ENCODE data around the gene NPTN. TPM values are rescaled to one million over a fixed set of nuclear protein-coding genes. Genes with fewer than 3 reads are reported as not detected.

The NPTN gene
- total RNA-seq, 4 donors from 2014 or later = 66.9 to 97.5 (median 79.9) TPM

GRCh38 chr15:73600413-73601335, 32.5 kb downstream of the NPTN start:
- TF ChIP-seq, protein P1, sequence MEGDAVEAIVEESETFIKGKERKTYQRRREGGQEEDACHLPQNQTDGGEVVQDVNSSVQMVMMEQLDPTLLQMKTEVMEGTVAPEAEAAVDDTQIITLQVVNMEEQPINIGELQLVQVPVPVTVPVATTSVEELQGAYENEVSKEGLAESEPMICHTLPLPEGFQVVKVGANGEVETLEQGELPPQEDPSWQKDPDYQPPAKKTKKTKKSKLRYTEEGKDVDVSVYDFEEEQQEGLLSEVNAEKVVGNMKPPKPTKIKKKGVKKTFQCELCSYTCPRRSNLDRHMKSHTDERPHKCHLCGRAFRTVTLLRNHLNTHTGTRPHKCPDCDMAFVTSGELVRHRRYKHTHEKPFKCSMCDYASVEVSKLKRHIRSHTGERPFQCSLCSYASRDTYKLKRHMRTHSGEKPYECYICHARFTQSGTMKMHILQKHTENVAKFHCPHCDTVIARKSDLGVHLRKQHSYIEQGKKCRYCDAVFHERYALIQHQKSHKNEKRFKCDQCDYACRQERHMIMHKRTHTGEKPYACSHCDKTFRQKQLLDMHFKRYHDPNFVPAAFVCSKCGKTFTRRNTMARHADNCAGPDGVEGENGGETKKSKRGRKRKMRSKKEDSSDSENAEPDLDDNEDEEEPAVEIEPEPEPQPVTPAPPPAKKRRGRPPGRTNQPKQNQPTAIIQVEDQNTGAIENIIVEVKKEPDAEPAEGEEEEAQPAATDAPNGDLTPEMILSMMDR (IDR thresholded peaks at IDR 0.05; ENCODE audit: low read depth) = no peak

DNA sequence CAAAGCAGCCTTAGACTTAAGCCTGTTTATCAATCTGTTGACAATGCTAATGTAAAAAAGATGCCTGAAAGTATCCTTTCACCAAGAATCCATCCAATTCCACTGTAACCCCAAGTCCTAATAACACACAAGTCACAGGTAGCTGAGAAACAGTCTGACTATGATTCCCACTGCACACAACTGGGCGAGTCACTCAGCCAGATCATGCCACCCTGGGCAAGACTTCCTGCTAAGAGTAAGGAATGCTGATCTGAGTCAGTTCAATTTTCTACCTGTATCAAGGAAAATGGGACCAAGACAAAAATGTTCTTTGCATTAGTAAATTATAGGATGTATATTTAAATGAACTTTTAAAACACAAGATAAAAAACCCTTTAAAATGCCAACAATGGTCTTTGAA, 33.3 kb downstream of the NPTN start:
- TF ChIP-seq, protein P1 (IDR thresholded peaks at IDR 0.05; ENCODE audit: low read depth) = no peak

- TF ChIP-seq, protein P1 (IDR thresholded peaks at IDR 0.05; ENCODE audit: low read depth) = no peak
Measured at GRCh38 chr15:73598530-73599160, 34.5 kb downstream of the NPTN start.

GRCh38 chr15:73597036-73597638, 36.1 kb downstream of the NPTN start:
- TF ChIP-seq, protein P1 (IDR thresholded peaks at IDR 0.05; ENCODE audit: low read depth) = no peak

GRCh38 chr15:73596174-73596573, 37.0 kb downstream of the NPTN start:
- TF ChIP-seq, protein P1 (IDR thresholded peaks at IDR 0.05; ENCODE audit: low read depth) = no peak

GRCh38 chr15:73594109-73594508, 39.1 kb downstream of the NPTN start:
- TF ChIP-seq, protein P1 (IDR thresholded peaks at IDR 0.05; ENCODE audit: low read depth) = no peak

Measured in subcutaneous adipose tissue (tissue), 4 donors.